Sigmoid colon (tissue), 7 donors: ENCODE measurements around the gene STK16. TPM values are rescaled to one million over a fixed set of nuclear protein-coding genes. Genes with fewer than 3 reads are reported as not detected.
A peak's percentile ranks its signal among the peaks of the same experiment; 100 is the strongest.
"Not testable (repeated sequence)": the region's sequence is repeated elsewhere in the genome, so short reads cannot be mapped to it uniquely, and the experiment has no call there.

Experiments
- DNase-seq: peaks from one replicate; pipeline ENCODE4 v3.0.0-alpha.2; 2019
- H3K27ac ChIP-seq, 4 donors: fragments of 200-600 bp; sonication (generic); one replicate each; pipeline ENCODE4 v1.5.1; 2016 to 2019; ENCODE audit warnings: mild to moderate bottlenecking in 1 of 4
- H3K27me3 ChIP-seq, 3 donors: fragments of 200-600 bp; sonication (generic); one replicate each; pipeline ENCODE4 v1.5.1; 2019; ENCODE audit warnings: mild to moderate bottlenecking in 1 of 3
- H3K36me3 ChIP-seq, 4 donors: fragments of 200-600 bp; sonication (generic); one replicate each; pipeline ENCODE4 v1.5.1; 2016 to 2019
- H3K4me1 ChIP-seq, 4 donors: fragments of 200-600 bp; sonication (generic); one replicate each; pipeline ENCODE4 v1.5.1; 2017 to 2019
- H3K4me3 ChIP-seq, 4 donors: fragments of 200-600 bp; sonication (generic); one replicate each; pipeline ENCODE4 v1.5.1; 2017 to 2019; ENCODE audit warnings: mild to moderate bottlenecking in 2 of 4, moderate library complexity in 1 of 4
- H3K9me3 ChIP-seq, 4 donors: fragments of 200-600 bp in 3 of 4; sonication (generic) in 3 of 4; one replicate each; pipeline versions ENCODE4 v1.5.1 to v1.6.1; 2013 to 2019
- EP300 ChIP-seq, 4 donors: sonication (generic); formaldehyde crosslinking; IDR thresholded peaks; one replicate each; pipeline ENCODE4 v1.6.1; 2017; ENCODE audit warnings: antibody characterized with exemption in 4 of 4
- POLR2A ChIP-seq, 2 donors: fragments of 450-650 bp; IDR thresholded peaks; one replicate each; pipeline ENCODE4 v1.6.1; 2016; ENCODE audit warnings: antibody characterized with exemption in 2 of 2, mild to moderate bottlenecking in 2 of 2, moderate library complexity in 2 of 2
- POLR2AphosphoS5 ChIP-seq, 4 donors: sonication (generic); formaldehyde crosslinking; IDR thresholded peaks; one replicate each; pipeline ENCODE4 v1.6.1; 2017; ENCODE audit warnings: antibody characterized with exemption in 4 of 4
- WGBS, 2 donors: extraction: QIAGEN DNeasy Blood & Tissue Kit; methylation state at CpG; one replicate each; pipeline ENCODE4 v1.1.7; 2013; 5-methylcytosine and 5-hydroxymethylcytosine counted together
- intact Hi-C: fragments of 100-400 bp; cut with DNase I; formaldehyde crosslinking; loops from one replicate; pipeline ENCODE4 v1.15.1; 2023
- polyA plus RNA-seq, 3 donors: library from polyadenylated mRNA; stranded (reverse); fragments of 200-250 nt; gene quantifications; one replicate each; pipeline ENCODE4 v1.2.3, GENCODE V29; 2013
- total RNA-seq, 4 donors: library from RNA; depleted of rRNA; stranded (reverse); fragments of >200 nt; gene quantifications; one replicate each; pipeline ENCODE4 v1.1.0, GENCODE V29; 2016
- TF ChIP-seq, protein P1 (sequence below), 4 experiments: fragments of 450-650 bp in 3 of 4; fragments of 200-600 bp in 1 of 4; IDR thresholded peaks; one replicate each; pipeline ENCODE4 v1.5.1; 2016 to 2019; ENCODE audit warnings: antibody characterized with exemption in 4 of 4, mild to moderate bottlenecking in 3 of 4, moderate library complexity in 2 of 4
- donor health status: healthy with polysubstance abuse.
- donor health status: Bipolar disorder and iron deficiency.
- donor health status: healthy.

Gene STK16
- total and polyA plus RNA-seq, 7 donors: 12.2 to 61.7 (median 19.9) TPM

DNA sequence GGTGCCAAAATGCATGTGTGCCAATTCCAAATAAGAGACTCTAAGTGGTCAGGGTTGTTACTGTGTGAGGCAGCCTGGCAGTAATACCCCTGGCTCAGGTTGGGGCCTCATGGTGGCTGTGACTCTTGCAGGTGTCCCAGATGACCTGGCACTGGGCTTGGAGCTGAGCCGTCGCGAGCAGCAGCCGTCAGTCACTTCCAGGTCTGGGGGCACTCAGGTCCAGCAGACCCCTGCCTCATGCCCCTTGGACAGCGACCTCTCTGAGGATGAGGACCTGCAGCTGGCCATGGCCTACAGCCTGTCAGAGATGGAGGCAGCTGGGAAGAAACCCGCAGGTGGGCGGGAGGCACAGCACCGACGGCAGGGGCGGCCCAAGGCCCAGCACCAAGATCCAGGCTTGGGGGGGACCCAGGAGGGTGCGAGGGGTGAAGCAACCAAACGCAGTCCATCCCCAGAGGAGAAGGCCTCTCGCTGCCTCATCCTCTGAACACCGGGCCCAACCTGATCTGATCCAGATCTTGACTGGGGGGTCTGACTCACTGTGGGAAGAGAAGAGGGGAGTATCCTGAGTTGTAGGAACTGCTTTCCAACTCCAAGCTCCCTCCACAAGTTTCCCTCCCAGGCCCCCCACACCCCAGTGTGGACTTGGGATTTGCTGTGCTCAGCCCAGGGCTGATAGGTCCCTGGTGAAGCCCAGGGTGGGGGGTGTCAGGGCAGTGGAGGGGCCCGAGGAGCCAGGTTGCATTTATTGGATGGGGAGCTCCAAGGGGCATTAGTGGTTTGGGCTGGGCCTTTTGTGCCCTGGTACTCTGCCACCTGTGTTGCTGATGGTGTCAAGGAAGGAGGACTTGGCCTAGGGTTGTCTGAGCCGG is 39.5 kb downstream of the STK16 start:
- Histone ChIP-seq H3K27ac (peak overlapping the region in 2 of 4 donors; percentile 13 to 14), H3K9me3 (no peaks in the 10 kb centered on the region), H3K4me1 (peaks cover 0 to 33% (median 28%) of the 10 kb centered on the region in 4 donors), H3K4me3 (no peak overlapping the region), H3K36me3 (peaks cover 28 to 56% (median 45%) of the 10 kb centered on the region in 4 donors), H3K27me3 (no peaks in the 10 kb centered on the region)
- TF ChIP-seq, protein P1, sequence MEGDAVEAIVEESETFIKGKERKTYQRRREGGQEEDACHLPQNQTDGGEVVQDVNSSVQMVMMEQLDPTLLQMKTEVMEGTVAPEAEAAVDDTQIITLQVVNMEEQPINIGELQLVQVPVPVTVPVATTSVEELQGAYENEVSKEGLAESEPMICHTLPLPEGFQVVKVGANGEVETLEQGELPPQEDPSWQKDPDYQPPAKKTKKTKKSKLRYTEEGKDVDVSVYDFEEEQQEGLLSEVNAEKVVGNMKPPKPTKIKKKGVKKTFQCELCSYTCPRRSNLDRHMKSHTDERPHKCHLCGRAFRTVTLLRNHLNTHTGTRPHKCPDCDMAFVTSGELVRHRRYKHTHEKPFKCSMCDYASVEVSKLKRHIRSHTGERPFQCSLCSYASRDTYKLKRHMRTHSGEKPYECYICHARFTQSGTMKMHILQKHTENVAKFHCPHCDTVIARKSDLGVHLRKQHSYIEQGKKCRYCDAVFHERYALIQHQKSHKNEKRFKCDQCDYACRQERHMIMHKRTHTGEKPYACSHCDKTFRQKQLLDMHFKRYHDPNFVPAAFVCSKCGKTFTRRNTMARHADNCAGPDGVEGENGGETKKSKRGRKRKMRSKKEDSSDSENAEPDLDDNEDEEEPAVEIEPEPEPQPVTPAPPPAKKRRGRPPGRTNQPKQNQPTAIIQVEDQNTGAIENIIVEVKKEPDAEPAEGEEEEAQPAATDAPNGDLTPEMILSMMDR (IDR thresholded peaks at IDR 0.05): no peak
- TF ChIP-seq POLR2A (IDR thresholded peaks at IDR 0.05) (no peak), POLR2AphosphoS5 (IDR thresholded peaks at IDR 0.05) (no peak), EP300 (IDR thresholded peaks at IDR 0.05) (no peak)
- DNase-seq: peak; percentile 57
- intact Hi-C loops: no loop called here
- WGBS, 2 donors: 93 to 95% methylated on average over 16 of the region's 16 CpGs

DNA sequence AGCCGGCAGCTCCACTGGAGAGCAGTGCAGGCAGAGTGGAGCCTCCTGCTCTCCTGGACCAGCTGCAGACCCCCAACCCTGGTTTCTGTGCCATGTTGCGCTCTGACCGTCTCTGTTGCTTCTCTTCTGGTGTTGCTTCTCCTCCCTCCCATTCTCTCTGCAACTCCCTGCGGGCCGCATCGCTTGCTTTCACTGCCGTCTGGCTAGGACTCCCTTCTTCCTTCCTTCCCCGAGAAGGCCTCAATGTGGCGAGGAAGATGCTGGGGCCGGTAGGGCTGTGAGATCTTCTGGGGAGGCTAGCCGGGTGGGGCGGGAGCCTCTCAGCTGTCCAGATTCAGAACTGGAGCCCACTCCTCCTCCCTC is 40.1 kb downstream of the STK16 start:
- TF ChIP-seq, protein P1 (IDR thresholded peaks at IDR 0.05): no peak
- no peak for TF ChIP-seq POLR2AphosphoS5 (IDR thresholded peaks at IDR 0.05)
- TF ChIP-seq EP300 (IDR thresholded peaks at IDR 0.05): no peak
- TF ChIP-seq POLR2A (IDR thresholded peaks at IDR 0.05): no peak
- no peaks in the 10 kb centered on the region for H3K27me3 ChIP-seq
- H3K9me3 ChIP-seq: no peaks in the 10 kb centered on the region
- peak overlapping the region in 3 of 4 donors; percentile 14 to 33 (median 32) for H3K27ac ChIP-seq
- WGBS, 2 donors: 95 to 97% methylated on average over 12 of the region's 12 CpGs
- H3K4me3 ChIP-seq: no peak overlapping the region
- intact Hi-C loops: no loop called here
- peaks cover 28 to 56% (median 45%) of the 10 kb centered on the region in 4 donors for H3K36me3 ChIP-seq
- DNase-seq: no peak
- H3K4me1 ChIP-seq: peaks cover 0 to 32% (median 26%) of the 10 kb centered on the region in 4 donors

DNA sequence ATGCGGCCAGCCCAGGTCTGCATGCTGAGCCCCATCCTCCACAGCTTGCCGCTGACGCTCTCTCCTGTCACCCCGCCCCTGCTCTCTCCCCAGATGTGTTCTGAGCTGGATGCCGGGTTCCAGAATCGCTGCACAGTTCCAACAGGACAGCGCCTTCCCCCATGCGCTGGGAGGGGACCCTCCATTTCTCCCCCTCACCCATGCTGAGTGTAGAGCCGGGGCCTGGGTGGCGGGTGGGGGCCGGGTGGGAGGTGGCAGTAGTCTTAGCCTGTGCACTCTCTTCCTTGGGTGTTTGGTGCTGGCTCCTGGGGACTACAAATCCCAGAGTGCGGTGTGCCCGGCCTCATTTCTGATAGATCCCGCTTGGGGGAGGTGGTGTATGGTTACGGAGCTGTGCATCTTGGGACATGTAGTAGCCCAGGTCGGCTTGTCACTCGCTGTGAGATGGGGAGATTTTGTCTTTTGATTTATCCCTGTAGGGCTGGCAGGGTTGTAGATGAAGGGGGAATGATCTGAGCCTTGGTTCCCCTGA is 40.7 kb downstream of the STK16 start:
- H3K27ac ChIP-seq: peak overlapping the region; percentile 14 to 33 (median 26)
- H3K4me3 ChIP-seq: no peak overlapping the region
- peaks cover 0 to 26% (median 19%) of the 10 kb centered on the region in 4 donors for H3K4me1 ChIP-seq
- TF ChIP-seq, protein P1 (IDR thresholded peaks at IDR 0.05): no peak
- no peak for TF ChIP-seq POLR2A (IDR thresholded peaks at IDR 0.05)
- TF ChIP-seq EP300 (IDR thresholded peaks at IDR 0.05): no peak
- TF ChIP-seq POLR2AphosphoS5 (IDR thresholded peaks at IDR 0.05): no peak
- H3K27me3 ChIP-seq: no peaks in the 10 kb centered on the region
- peaks cover 28 to 50% (median 42%) of the 10 kb centered on the region in 4 donors for H3K36me3 ChIP-seq
- WGBS, 2 donors: 87 to 92% methylated on average over 17 of the region's 17 CpGs
- intact Hi-C loops: no loop called here
- peak; percentile 67 for DNase-seq
- H3K9me3 ChIP-seq: no peaks in the 10 kb centered on the region

DNA sequence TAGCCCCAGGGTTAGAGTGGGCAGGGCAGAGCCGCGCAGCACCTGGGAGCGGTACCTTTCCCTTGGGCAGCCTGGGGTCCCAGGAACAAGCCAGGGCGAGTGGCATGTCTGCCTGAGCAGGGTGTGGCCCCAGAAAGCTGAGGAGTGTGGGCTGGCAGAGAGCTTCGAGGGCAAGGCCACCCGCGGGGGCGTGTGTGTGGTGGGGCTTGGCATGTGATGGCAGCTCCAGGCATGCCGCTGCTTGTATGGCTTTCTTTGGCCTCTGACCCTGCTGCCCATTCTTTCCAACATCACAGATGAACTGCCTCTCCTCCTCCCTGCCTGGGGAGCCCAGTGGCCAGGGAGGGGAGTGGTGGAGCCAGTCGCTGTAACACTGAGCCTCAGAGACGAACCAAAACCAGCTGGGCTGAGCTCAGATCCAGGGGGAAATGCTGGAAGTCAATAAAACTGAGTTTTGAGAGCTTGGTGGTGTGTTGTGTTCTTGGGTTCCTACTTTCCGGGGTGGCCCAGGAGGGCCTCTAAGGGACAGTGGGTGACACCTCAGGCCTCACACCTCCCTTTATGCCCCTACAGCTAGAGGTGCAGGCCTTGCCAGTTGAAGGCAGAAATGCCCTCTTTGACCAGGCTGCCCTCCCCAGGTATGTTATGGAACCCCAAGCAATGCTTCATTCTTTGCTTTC is 41.3 kb downstream of the STK16 start:
- peak; percentile 61 for DNase-seq
- H3K4me3 ChIP-seq: no peak overlapping the region
- no peaks in the 10 kb centered on the region for H3K27me3 ChIP-seq
- H3K9me3 ChIP-seq: no peaks in the 10 kb centered on the region
- intact Hi-C loops: no loop called here
- TF ChIP-seq POLR2AphosphoS5 (IDR thresholded peaks at IDR 0.05): no peak
- TF ChIP-seq, protein P1 (IDR thresholded peaks at IDR 0.05): no peak
- TF ChIP-seq POLR2A (IDR thresholded peaks at IDR 0.05): no peak
- no peak for TF ChIP-seq EP300 (IDR thresholded peaks at IDR 0.05)
- H3K27ac ChIP-seq: peak overlapping the region in 3 of 4 donors; percentile 19 to 40 (median 32)
- peaks cover 0 to 20% (median 14%) of the 10 kb centered on the region in 4 donors for H3K4me1 ChIP-seq
- peaks cover 28 to 44% (median 38%) of the 10 kb centered on the region in 4 donors for H3K36me3 ChIP-seq
- WGBS, 2 donors: 84 to 87% methylated on average over 12 of the region's 12 CpGs

DNA sequence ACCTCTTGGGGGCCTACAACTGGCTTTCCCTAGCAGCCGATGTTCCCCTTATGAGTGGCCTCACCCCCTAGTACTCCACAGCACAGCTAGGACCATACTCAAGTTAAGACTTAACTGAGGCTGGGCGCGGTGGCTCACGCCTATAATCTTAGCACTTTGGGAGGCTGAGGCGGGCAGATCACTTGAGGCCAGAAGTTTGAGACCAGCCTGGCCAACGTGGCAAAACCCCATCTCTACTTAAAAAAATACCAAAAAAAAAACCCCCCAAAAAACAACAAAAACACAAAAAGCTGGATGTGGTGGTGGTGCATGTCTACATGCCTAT is 41.8 kb downstream of the STK16 start:
- intact Hi-C loops, DNase-seq, H3K4me3 ChIP-seq, H3K9me3 ChIP-seq, H3K27me3 ChIP-seq: not testable (repeated sequence)
- Histone ChIP-seq H3K27ac (peak overlapping the region in 3 of 4 donors; percentile 19 to 40 (median 32)), H3K4me1 (peaks cover 0 to 15% (median 12%) of the 10 kb centered on the region in 4 donors), H3K36me3 (peaks cover 25 to 39% (median 33%) of the 10 kb centered on the region in 4 donors)
- WGBS, 2 donors: 86 to 90% methylated on average over 6 of the region's 6 CpGs
